Chondrocyte (in vitro differentiated cells): Measurements from ENCODE around the gene RBPJL. TPM values are rescaled to one million over a fixed set of nuclear protein-coding genes. Genes with fewer than 3 reads are reported as not detected.
"Not testable (repeated sequence)": the region's sequence is repeated elsewhere in the genome, so short reads cannot be mapped to it uniquely, and the experiment has no call there.

Experiments
- DNase-seq: peaks from one replicate; pipeline ENCODE4 v3.0.0; 2021; ENCODE audit warnings: mixed read lengths, low spot score
- H3K27ac Mint-ChIP-seq: one replicate; pipeline ENCODE4 v1.8.0; 2021; ENCODE audit warnings: mild to moderate bottlenecking, moderate library complexity, mixed read lengths; ENCODE audit not compliant: unreplicated experiment
- H3K27me3 Mint-ChIP-seq: 2 replicates; pipeline ENCODE4 v1.8.0; 2021; ENCODE audit warnings: low read depth, mixed read lengths
- H3K36me3 Mint-ChIP-seq: 2 replicates; pipeline ENCODE4 v1.8.0; 2021; ENCODE audit warnings: low read depth, mixed read lengths
- H3K4me1 Mint-ChIP-seq: 2 replicates; pipeline ENCODE4 v1.8.0; 2021; ENCODE audit warnings: low read depth, mild to moderate bottlenecking, mixed read lengths
- H3K4me3 Mint-ChIP-seq: one replicate; pipeline ENCODE4 v1.8.0; 2021; ENCODE audit warnings: mild to moderate bottlenecking, moderate library complexity, mixed read lengths; ENCODE audit not compliant: unreplicated experiment
- H3K9me3 Mint-ChIP-seq: 2 replicates; pipeline ENCODE4 v1.8.0; 2021; ENCODE audit warnings: low read depth, mixed read lengths
- CTCF ChIP-seq: fragments of 200-600 bp; sonication (generic); IDR thresholded peaks from 2 replicates; pipeline ENCODE4 v1.5.0; 2021; ENCODE audit warnings: antibody characterized with exemption, mild to moderate bottlenecking, moderate library complexity
- total RNA-seq: library from RNA; stranded (reverse); gene quantifications from 3 replicates; pipeline ENCODE4 v1.2.1, GENCODE V29; 2021

The RBPJL gene
- total RNA-seq, 1 donor from 2014 or later: not detected

- Mint-ChIP-seq H3K27ac (peak within 1 kb of the TSS; percentile 83), H3K27me3 (no peaks in the 10 kb centered on the region), H3K4me3 (peak within 1 kb of the TSS; percentile 79), H3K36me3 (no peaks in the 10 kb centered on the region), H3K9me3 (no peaks in the 10 kb centered on the region), H3K4me1 (peaks cover 51% of the 10 kb centered on the region)
- no peak for TF ChIP-seq CTCF
- no peak for DNase-seq
Observed at GRCh38 chr20:45347936-45348778, 41.5 kb downstream of the RBPJL start, which contains the start of gene SDC4. Gene SDC4 (minus strand): TSS chr20:45348424. CDS start chr20:45348384, 40 bp downstream.

GRCh38 chr20:45350217-45350616 lies 43.6 kb downstream of the RBPJL start:
- H3K27ac Mint-ChIP-seq: no peak overlapping the region
- no peak overlapping the region for H3K4me3 Mint-ChIP-seq
- H3K9me3 Mint-ChIP-seq: no peaks in the 10 kb centered on the region
- H3K4me1 Mint-ChIP-seq: peaks cover 44% of the 10 kb centered on the region
- no peaks in the 10 kb centered on the region for H3K36me3 Mint-ChIP-seq
- no peak for TF ChIP-seq CTCF
- DNase-seq: no peak
- H3K27me3 Mint-ChIP-seq: no peaks in the 10 kb centered on the region

- H3K36me3 Mint-ChIP-seq, H3K27ac Mint-ChIP-seq, H3K9me3 Mint-ChIP-seq, H3K27me3 Mint-ChIP-seq, H3K4me3 Mint-ChIP-seq, DNase-seq: not testable (repeated sequence)
- H3K4me1 Mint-ChIP-seq: peaks cover 43% of the 10 kb centered on the region
Observed at GRCh38 chr20:45350795-45351194, 44.2 kb downstream of the RBPJL start.

GRCh38 chr20:45352729-45353128 lies 46.1 kb downstream of the RBPJL start:
- Mint-ChIP-seq H3K36me3 (no peaks in the 10 kb centered on the region), H3K4me3 (no peak overlapping the region), H3K27me3 (no peaks in the 10 kb centered on the region), H3K9me3 (no peaks in the 10 kb centered on the region), H3K27ac (no peak overlapping the region), H3K4me1 (peaks cover 35% of the 10 kb centered on the region)
- no peak for DNase-seq
- TF ChIP-seq CTCF: no peak

GRCh38 chr20:45353746-45354145 lies 47.1 kb downstream of the RBPJL start:
- peaks cover 40% of the 10 kb centered on the region for H3K4me1 Mint-ChIP-seq
- no peaks in the 10 kb centered on the region for H3K27me3 Mint-ChIP-seq
- no peak overlapping the region for H3K27ac Mint-ChIP-seq
- DNase-seq: no peak
- no peak for TF ChIP-seq CTCF
- no peaks in the 10 kb centered on the region for H3K36me3 Mint-ChIP-seq
- no peaks in the 10 kb centered on the region for H3K9me3 Mint-ChIP-seq
- no peak overlapping the region for H3K4me3 Mint-ChIP-seq
